HEK293 (cell line): Measurements from ENCODE around the gene PEPD.
A peak's percentile ranks its signal among the peaks of the same experiment; 100 is the strongest.

Experiments used
- CTCF ChIA-PET: fragments of 350-600 bp; formaldehyde crosslinking; extraction: SDS; loops from one replicate; lab custom pipeline; 2021; ENCODE audit warnings: antibody characterized with exemption; lab: Yijun Ruan, JAX
- POLR2A ChIA-PET: fragments of 300-600 bp; formaldehyde crosslinking; extraction: SDS; loops from one replicate; lab custom pipeline; 2020; ENCODE audit warnings: antibody characterized with exemption, inconsistent platforms; lab: Yijun Ruan, JAX
- H3K27ac ChIP-seq: fragments of 200-500 bp; sonication (Bioruptor generic); 2 replicates; pipeline ENCODE4 v1.5.1; 2014; ENCODE audit warnings: low read depth, low read length, control low read depth, inconsistent platforms; ENCODE audit errors: extremely low read depth
- H3K36me3 ChIP-seq, 2 experiments: fragments of 200-500 bp in 1 of 2; sonication (Bioruptor generic) in 1 of 2; 1 replicate in 1 of 2; 2 replicates in 1 of 2; pipeline ENCODE4 v1.5.1; 2014 to 2017; ENCODE audit warnings: inconsistent platforms in 2 of 2, low read length in 2 of 2; ENCODE audit not compliant: control insufficient read depth in 2 of 2, insufficient read depth in 1 of 2
- H3K4me1 ChIP-seq: fragments of 200-500 bp; sonication (Bioruptor generic); 2 replicates; pipeline ENCODE4 v1.5.1; 2014; ENCODE audit warnings: mild to moderate bottlenecking, low read length, inconsistent platforms; ENCODE audit not compliant: control insufficient read depth, insufficient read depth
- H3K4me3 ChIP-seq: 2 replicates; pipeline ENCODE4 v1.5.1; 2011; ENCODE audit warnings: low read depth, mild to moderate bottlenecking, control low read depth, low read length, moderate library complexity
- H3K9me3 ChIP-seq: fragments of 200-500 bp; sonication (Bioruptor generic); 2 replicates; pipeline ENCODE4 v1.5.1; 2014; ENCODE audit warnings: low read depth, low read length, inconsistent platforms; ENCODE audit not compliant: control insufficient read depth, insufficient read depth
- BCL11B ChIP-seq: fragments of 450-650 bp; formaldehyde crosslinking; IDR thresholded peaks from 2 replicates; pipeline ENCODE4 v1.5.1; 2016; ENCODE audit warnings: low read depth, missing biosample characterization, missing genetic modification characterization
- CTCF ChIP-seq: fragments of 450-650 bp; formaldehyde crosslinking; IDR thresholded peaks from 2 replicates; pipeline ENCODE4 v1.5.1; 2016; ENCODE audit warnings: missing biosample characterization, missing genetic modification characterization
- HOXA7 ChIP-seq: sonication (generic); formaldehyde crosslinking; IDR thresholded peaks from 2 replicates; pipeline ENCODE4 v1.8.1; 2022; ENCODE audit warnings: missing genetic modification reagents, borderline replicate concordance
- HOXD13 ChIP-seq: sonication (generic); formaldehyde crosslinking; IDR thresholded peaks from 2 replicates; pipeline ENCODE4 v1.8.0; 2022; ENCODE audit warnings: missing genetic modification reagents, borderline replicate concordance
- SP7 ChIP-seq: fragments of 450-650 bp; formaldehyde crosslinking; IDR thresholded peaks from 2 replicates; pipeline ENCODE4 v1.5.1; 2016; ENCODE audit warnings: missing biosample characterization, missing genetic modification characterization
- TSHZ1 ChIP-seq: fragments of 450-650 bp; formaldehyde crosslinking; IDR thresholded peaks from 2 replicates; pipeline ENCODE4 v1.5.1; 2016; ENCODE audit warnings: missing biosample characterization, missing genetic modification characterization, borderline replicate concordance
- YY2 ChIP-seq: fragments of 450-650 bp; formaldehyde crosslinking; IDR thresholded peaks from 2 replicates; pipeline ENCODE4 v1.5.1; 2016; ENCODE audit warnings: missing biosample characterization, missing genetic modification characterization
- ZFP3 ChIP-seq: fragments of 450-650 bp; formaldehyde crosslinking; IDR thresholded peaks from 2 replicates; pipeline ENCODE4 v1.5.1; 2016; ENCODE audit warnings: low read depth, missing biosample characterization, missing genetic modification characterization
- ZNF114 ChIP-seq: fragments of 450-650 bp; formaldehyde crosslinking; IDR thresholded peaks from 2 replicates; pipeline ENCODE4 v1.5.0; 2017; ENCODE audit warnings: missing biosample characterization, missing genetic modification characterization
- ZNF132 ChIP-seq: fragments of 450-650 bp; formaldehyde crosslinking; IDR thresholded peaks from 2 replicates; pipeline ENCODE4 v1.5.1; 2017; ENCODE audit warnings: missing biosample characterization, missing genetic modification characterization, borderline replicate concordance
- ZNF148 ChIP-seq: fragments of 450-650 bp; formaldehyde crosslinking; IDR thresholded peaks from 2 replicates; pipeline ENCODE4 v1.5.0; 2017; ENCODE audit warnings: missing biosample characterization, missing genetic modification characterization, borderline replicate concordance
- ZNF16 ChIP-seq: fragments of 450-650 bp; formaldehyde crosslinking; IDR thresholded peaks from 2 replicates; pipeline ENCODE4 v1.5.1; 2016; ENCODE audit warnings: low read depth, missing biosample characterization, missing genetic modification characterization
- ZNF175 ChIP-seq: fragments of 450-650 bp; formaldehyde crosslinking; IDR thresholded peaks from 2 replicates; pipeline ENCODE4 v1.5.1; 2016; ENCODE audit warnings: missing biosample characterization, missing genetic modification characterization
- ZNF239 ChIP-seq: fragments of 450-650 bp; formaldehyde crosslinking; IDR thresholded peaks from 2 replicates; pipeline ENCODE4 v1.5.1; 2016; ENCODE audit warnings: missing biosample characterization, missing genetic modification characterization
- ZNF292 ChIP-seq: fragments of 450-650 bp; formaldehyde crosslinking; IDR thresholded peaks from 2 replicates; pipeline ENCODE4 v1.5.1; 2016; ENCODE audit warnings: low read depth, missing biosample characterization, missing genetic modification characterization, borderline replicate concordance
- ZNF354C ChIP-seq: fragments of 450-650 bp; formaldehyde crosslinking; IDR thresholded peaks from 2 replicates; pipeline ENCODE4 v1.5.1; 2016; ENCODE audit warnings: missing biosample characterization, missing genetic modification characterization, low read depth, borderline replicate concordance
- ZNF48 ChIP-seq: fragments of 450-650 bp; formaldehyde crosslinking; IDR thresholded peaks from 2 replicates; pipeline ENCODE4 v1.5.1; 2016; ENCODE audit warnings: missing biosample characterization, missing genetic modification characterization
- ZNF561 ChIP-seq: fragments of 450-650 bp; IDR thresholded peaks from 2 replicates; pipeline ENCODE4 v1.5.1; 2018; ENCODE audit warnings: missing biosample characterization, missing genetic modification characterization, borderline replicate concordance
- ZNF600 ChIP-seq: fragments of 450-650 bp; formaldehyde crosslinking; IDR thresholded peaks from 2 replicates; pipeline ENCODE4 v1.5.1; 2016; ENCODE audit warnings: missing biosample characterization, missing genetic modification characterization
- ZNF76 ChIP-seq: fragments of 450-650 bp; formaldehyde crosslinking; IDR thresholded peaks from 2 replicates; pipeline ENCODE4; 2016; ENCODE audit warnings: low read depth, missing biosample characterization, missing genetic modification characterization, borderline replicate concordance
- ZNF768 ChIP-seq: fragments of 450-650 bp; formaldehyde crosslinking; IDR thresholded peaks from 2 replicates; pipeline ENCODE4 v1.5.1; 2018; ENCODE audit warnings: missing biosample characterization, mild to moderate bottlenecking, missing genetic modification characterization
- ZSCAN23 ChIP-seq: fragments of 450-650 bp; formaldehyde crosslinking; IDR thresholded peaks from 2 replicates; pipeline ENCODE4 v1.5.1; 2016; ENCODE audit warnings: missing biosample characterization, missing genetic modification characterization

PEPD gene

GRCh38 chr19:33381101-33381500 lies 140.5 kb downstream of the PEPD start:
- ChIA-PET CTCF (interaction anchor here (0.6 to 5.2 kb wide), 15 partner anchors 7 to 256 kb away, joined by 3 to 23 read pairs (median 5); partner anchors contain the start of genes CEBPA and CEBPG), POLR2A (interaction anchor here (5.1 kb wide), 1 partner anchor 8 kb away, joined by 44 read pairs; the partner anchor contains the start of gene CEBPG)
- peaks cover 22 to 37% of the 10 kb centered on the region in 2 experiments for H3K36me3 ChIP-seq
- H3K9me3 ChIP-seq = no peaks in the 10 kb centered on the region
- H3K4me1 ChIP-seq = peaks cover 53% of the 10 kb centered on the region
- H3K27ac ChIP-seq = no peak overlapping the region
- TF ChIP-seq ZNF768 (tag by site-specific recombination) (no peak), ZNF132 (no peak), ZNF292 (tag by site-specific recombination) (no peak), TSHZ1 (tag by site-specific recombination) (no peak), ZNF114 (tag by site-specific recombination) (no peak), HOXA7 (CRISPR knock-in tag) (no peak), ZNF48 (tag by site-specific recombination) (no peak), SP7 (tag by site-specific recombination) (no peak), ZNF561 (tag by site-specific recombination) (no peak), BCL11B (no peak), ZNF76 (no peak), ZNF354C (tag by site-specific recombination) (no peak), ZNF239 (tag by site-specific recombination) (no peak), HOXD13 (CRISPR knock-in tag) (no peak), ZNF148 (tag by site-specific recombination) (no peak), ZFP3 (tag by site-specific recombination) (no peak), ZNF16 (tag by site-specific recombination) (no peak), ZSCAN23 (tag by site-specific recombination) (no peak), ZNF175 (tag by site-specific recombination) (no peak)
- no peak overlapping the region for H3K4me3 ChIP-seq

GRCh38 chr19:33379151-33379829 lies 142.3 kb downstream of the PEPD start:
- Histone ChIP-seq H3K4me3 (no peak overlapping the region), H3K36me3 (peaks cover 22 to 33% of the 10 kb centered on the region in 2 experiments), H3K27ac (no peak overlapping the region), H3K9me3 (no peaks in the 10 kb centered on the region), H3K4me1 (peaks cover 70% of the 10 kb centered on the region)
- ChIA-PET CTCF (interaction anchor here (0.7 to 5.2 kb wide), 14 partner anchors 9 to 144 kb away, joined by 3 to 26 read pairs (median 4); partner anchors contain the start of gene CEBPA), POLR2A (interaction anchor here (0.6 to 3.0 kb wide), 3 partner anchors 11 to 79 kb away, joined by 3 to 8 read pairs (median 5); partner anchors contain the start of gene CEBPA)
- TF ChIP-seq YY2 (no peak), ZNF600 (tag by site-specific recombination) (peak; percentile 57; the same call in 1 of the 2 replicates), CTCF (tag by site-specific recombination) (peak; percentile 60; the same call in 1 of the 2 replicates)
